Motor neuron (in vitro differentiated cells): ENCODE results near the gene TMEM51. TPM values are rescaled to one million over a fixed set of nuclear protein-coding genes. Genes with fewer than 3 reads are reported as not detected.

Experiments
- ATAC-seq, 8 experiments: fragments of 200-7000 bp; cut with Tn5 transposase; replicated peaks in 6 of 8; 2 replicates each; pipeline ENCODE4 v1.8.0; 2021; ENCODE audit warnings: mild to moderate bottlenecking in 8 of 8, moderate library complexity in 8 of 8
- H3K27ac ChIP-seq, 2 donors: fragments of 250-450 bp; sonication (Bioruptor Pico); 2 replicates each; pipeline ENCODE4 v1.9.0; 2021; ENCODE audit warnings: antibody characterized with exemption in 2 of 2, mild to moderate bottlenecking in 2 of 2, moderate library complexity in 1 of 2
- H3K4me1 ChIP-seq, 2 donors: fragments of 250-450 bp; sonication (Bioruptor Pico); replicated peaks in 1 of 2; 2 replicates each; pipeline ENCODE4 v1.6.1; 2021; ENCODE audit warnings: antibody characterized with exemption in 2 of 2, mild to moderate bottlenecking in 2 of 2, moderate library complexity in 1 of 2
- H3K4me3 ChIP-seq, 5 donors: fragments of 250-450 bp; sonication (Bioruptor Pico); 2 replicates each; pipeline ENCODE4 v1.9.0; 2021; ENCODE audit warnings: antibody characterized with exemption in 5 of 5, mild to moderate bottlenecking in 5 of 5, moderate library complexity in 4 of 5
- WGBS, 10 experiments: fragments of 450-650 bp; shearing (Covaris generic); methylation state at CpG; one replicate each; pipeline ENCODE4 v1.0.0; 2022; 5-methylcytosine and 5-hydroxymethylcytosine counted together
- in situ Hi-C, 9 experiments: fragments of 400-800 bp; cut with MboI; loops; one replicate each; pipeline ENCODE4 v1.15.0; 2021; ENCODE audit warnings: low sequenced_read_pairs in 9 of 9, low pct_unique_long_range_greater_than_20kb in 2 of 9; ENCODE audit not compliant: unreplicated experiment in 9 of 9
- total RNA-seq, 8 experiments: library from RNA; unstranded; fragments of 300-600 nt; gene quantifications; 2 replicates each; pipeline versions ENCODE4 v1.2.3 to v1.2.4, GENCODE V29; 2022

The TMEM51 gene
- total RNA-seq, 8 experiments from 2014 or later = 1.2 to 8.4 (median 3.6) TPM

DNA sequence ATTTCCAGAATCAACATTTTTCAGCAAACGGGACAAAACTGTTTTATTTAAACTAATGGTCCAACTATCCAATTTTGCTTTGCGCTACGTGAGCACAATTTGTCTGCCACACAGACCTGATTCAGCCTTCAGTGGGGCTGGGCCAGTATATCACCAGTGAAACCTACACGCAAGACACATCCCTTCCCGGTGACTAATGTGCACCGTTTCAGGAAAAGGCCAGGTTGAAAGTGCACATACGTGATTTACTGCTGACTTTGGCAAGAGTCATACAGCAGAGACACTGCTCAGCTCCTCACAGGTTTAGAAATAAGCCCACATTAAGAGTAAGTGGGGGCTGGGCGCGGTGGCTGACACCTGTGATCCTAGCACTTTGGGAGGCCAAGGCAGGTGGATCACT lies 5.1 kb upstream of the TMEM51 start:
- H3K4me1 ChIP-seq = peaks cover 0 to 3% of the 10 kb centered on the region in 2 donors
- H3K27ac ChIP-seq = no peak overlapping the region
- no peak for ATAC-seq
- in situ Hi-C loops = loop anchor here in 5 of 9 experiments (25.0 kb wide), 3 partner anchors 114 to 289 kb away; partner anchors contain the start of genes CTRC (in 3 of the 5) and EFHD2 (in 1 of the 5)
- 52 to 85% (median 67%) methylated on average over 6 to 9 of the region's 9 CpGs; no CpG with 5 or more reads in 2 of the 10 experiments for WGBS, 10 experiments
- no peak overlapping the region for H3K4me3 ChIP-seq

DNA sequence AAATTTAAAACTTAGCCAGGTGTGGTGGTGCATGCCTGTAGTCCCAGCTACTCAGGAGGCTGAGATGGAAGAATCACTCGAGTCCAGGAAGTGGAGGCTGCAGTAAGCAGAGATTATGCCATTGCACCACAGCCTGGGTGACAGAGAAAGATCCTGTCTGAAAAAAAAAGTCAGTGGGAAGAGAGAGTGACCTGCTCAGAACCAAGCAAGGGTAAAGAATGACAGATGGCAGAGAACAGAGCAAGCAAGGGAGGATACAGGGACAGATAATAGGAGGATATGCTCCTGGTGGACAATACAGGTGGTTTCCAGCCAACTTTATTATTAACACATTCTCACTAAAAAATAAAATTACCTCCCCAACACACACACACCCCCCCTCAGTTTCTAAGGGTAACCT lies 4.6 kb upstream of the TMEM51 start:
- in situ Hi-C loops = loop anchor here in 5 of 9 experiments (25.0 kb wide), 3 partner anchors 113 to 288 kb away; partner anchors contain the start of genes CTRC (in 3 of the 5) and EFHD2 (in 1 of the 5)
- H3K4me1 ChIP-seq = peaks cover 0 to 3% of the 10 kb centered on the region in 2 donors
- WGBS, 10 experiments = 0 to 33% (median 0%) methylated on average over 1 of the region's 1 CpG; no CpG with 5 or more reads in 5 of the 10 experiments
- no peak overlapping the region for H3K27ac ChIP-seq
- ATAC-seq = no peak
- no peak overlapping the region for H3K4me3 ChIP-seq

GRCh38 chr1:15150376-15150775 lies 3.2 kb upstream of the TMEM51 start:
- H3K27ac ChIP-seq = no peak overlapping the region
- 0 to 100% (median 73%) methylated on average over 1 to 3 of the region's 3 CpGs; no CpG with 5 or more reads in 3 of the 10 experiments for WGBS, 10 experiments
- in situ Hi-C loops = loop anchor here in 2 of 9 experiments (10.0 kb wide), 1 partner anchor 124 kb away; no protein-coding TSS in a partner anchor
- ATAC-seq = no peak
- H3K4me3 ChIP-seq = no peak overlapping the region
- peaks cover 3 to 5% of the 10 kb centered on the region in 2 donors for H3K4me1 ChIP-seq

- H3K4me1 ChIP-seq = peaks cover 3 to 5% of the 10 kb centered on the region in 2 donors
- ATAC-seq = no peak
- H3K27ac ChIP-seq = no peak overlapping the region
- in situ Hi-C loops = loop anchor here in 2 of 9 experiments (10.0 kb wide), 1 partner anchor 123 kb away; no protein-coding TSS in a partner anchor
- WGBS, 10 experiments = 0 to 68% (median 54%) methylated on average over 1 to 5 of the region's 5 CpGs; no CpG with 5 or more reads in 3 of the 10 experiments
- no peak overlapping the region for H3K4me3 ChIP-seq
Observed at GRCh38 chr1:15151377-15151806, 2.2 kb upstream of the TMEM51 start.

- in situ Hi-C loops = loop anchor here in 2 of 9 experiments (10.0 kb wide), 1 partner anchor 123 kb away; no protein-coding TSS in a partner anchor
- Histone ChIP-seq H3K4me1 (peaks cover 3 to 5% of the 10 kb centered on the region in 2 donors), H3K27ac (no peak overlapping the region), H3K4me3 (peak overlapping the region in 4 of 5 donors; percentile 56 to 86 (median 63))
- no peak for ATAC-seq
- WGBS, 10 experiments = 0 to 70% (median 63%) methylated on average over 1 to 3 of the region's 3 CpGs; no CpG with 5 or more reads in 3 of the 10 experiments
Observed at GRCh38 chr1:15151871-15152270, 1.7 kb upstream of the TMEM51 start.

GRCh38 chr1:15152318-15153183 lies 996 bp upstream of the TMEM51 start:
- Histone ChIP-seq H3K4me3 (peak overlapping the region; percentile 49 to 86 (median 58)), H3K4me1 (peaks cover 3 to 5% of the 10 kb centered on the region in 2 donors), H3K27ac (no peak overlapping the region)
- 0 to 4% (median 1%) methylated on average over 5 to 36 of the region's 61 CpGs; no CpG with 5 or more reads in 2 of the 10 experiments for WGBS, 10 experiments
- in situ Hi-C loops = loop anchor here in 2 of 9 experiments (10.0 kb wide), 1 partner anchor 122 kb away; no protein-coding TSS in a partner anchor
- peak; percentile 42 to 66 (median 54) for ATAC-seq

DNA sequence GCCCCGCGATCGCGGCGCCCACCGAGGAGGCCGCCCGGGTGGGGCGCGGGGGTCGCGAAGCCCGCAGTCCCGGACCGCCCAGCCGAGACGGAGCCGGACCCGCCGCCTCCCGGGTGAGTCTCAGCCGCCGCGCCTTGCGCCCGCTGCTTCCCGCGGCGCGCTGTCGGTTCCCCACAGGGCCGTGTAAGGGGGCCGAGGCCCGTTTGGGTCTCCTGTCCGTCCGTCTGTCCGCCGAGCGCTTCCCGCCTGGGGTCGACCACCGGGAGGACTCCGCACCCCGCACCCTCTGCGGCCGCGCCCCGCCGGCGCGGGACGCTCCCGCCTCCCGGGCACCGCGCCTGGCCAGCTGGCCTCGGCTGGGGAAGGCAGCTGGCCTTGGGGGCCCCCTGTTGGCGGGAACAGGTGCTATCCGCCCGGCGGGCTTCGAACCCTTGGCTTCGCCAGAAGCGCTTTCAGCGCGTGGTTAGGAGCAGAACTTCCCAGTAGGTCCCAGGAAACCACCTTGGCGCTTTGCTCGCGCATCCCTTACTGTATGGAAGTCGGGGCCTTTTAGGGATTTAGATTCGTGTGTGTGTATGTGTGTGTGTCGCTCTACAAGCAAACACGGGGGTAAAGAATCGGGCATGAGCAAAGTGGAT lies 414 bp downstream of the TMEM51 start:
- ATAC-seq = peak; percentile 31 to 69 (median 62)
- 2 to 10% (median 2%) methylated on average over 2 to 31 of the region's 74 CpGs; no CpG with 5 or more reads in 7 of the 10 experiments for WGBS, 10 experiments

DNA sequence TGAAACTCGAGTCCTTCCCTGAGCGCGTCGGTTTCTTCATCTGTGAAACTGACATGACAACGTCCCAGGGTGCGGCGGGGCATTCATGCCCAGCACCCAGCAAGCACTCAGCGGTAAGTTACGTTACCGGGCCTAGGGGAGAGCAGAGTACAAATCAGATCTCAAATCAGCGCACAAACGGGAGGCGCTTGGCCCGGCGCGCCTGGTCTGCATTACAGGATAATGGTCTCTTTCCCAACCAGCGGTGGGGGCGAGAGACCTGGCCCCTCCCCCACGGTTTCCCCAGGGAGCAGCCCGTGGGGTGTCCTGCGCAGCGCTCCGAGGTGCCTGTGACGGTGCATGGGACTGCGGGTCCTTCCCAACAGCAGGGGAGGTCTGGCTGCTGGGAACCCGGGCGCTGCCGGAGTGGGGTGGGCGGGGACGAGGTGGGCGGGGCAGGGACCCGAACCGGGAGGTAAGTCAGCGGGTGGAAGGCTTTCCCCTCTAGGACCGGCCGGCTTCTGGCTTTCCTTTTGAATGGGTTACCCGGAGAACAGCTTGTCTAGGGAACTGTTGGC lies 1.0 kb downstream of the TMEM51 start:
- Histone ChIP-seq H3K4me3 (peak overlapping the region; percentile 49 to 86 (median 58)), H3K27ac (no peak overlapping the region), H3K4me1 (peaks cover 0 to 5% of the 10 kb centered on the region in 2 donors)
- 0 to 6% (median 3%) methylated on average over 1 to 20 of the region's 37 CpGs; no CpG with 5 or more reads in 6 of the 10 experiments for WGBS, 10 experiments
- in situ Hi-C loops = loop anchor here in 2 of 9 experiments (10.0 kb wide), 1 partner anchor 120 kb away; no protein-coding TSS in a partner anchor
- peak in 3 of 8 experiments; percentile 0 to 17 (median 6) for ATAC-seq

More for the DNA sequence above, 414 bp downstream of the TMEM51 start:
- Histone ChIP-seq H3K4me1 (peaks cover 0 to 5% of the 10 kb centered on the region in 2 donors), H3K4me3 (peak overlapping the region; percentile 49 to 86 (median 58)), H3K27ac (no peak overlapping the region)
- in situ Hi-C loops = loop anchor here in 2 of 9 experiments (10.0 kb wide), 1 partner anchor 121 kb away; no protein-coding TSS in a partner anchor

GRCh38 chr1:15155191-15155590 lies 1.6 kb downstream of the TMEM51 start:
- WGBS, 10 experiments = 40 to 100% (median 82%) methylated on average over 1 to 5 of the region's 5 CpGs; no CpG with 5 or more reads in 1 of the 10 experiments
- H3K4me1 ChIP-seq = peaks cover 0 to 5% of the 10 kb centered on the region in 2 donors
- H3K27ac ChIP-seq = no peak overlapping the region
- no peak overlapping the region for H3K4me3 ChIP-seq
- ATAC-seq = no peak
- in situ Hi-C loops = loop anchor here in 2 of 9 experiments (10.0 kb wide), 1 partner anchor 120 kb away; no protein-coding TSS in a partner anchor

GRCh38 chr1:15155888-15156741 lies 2.6 kb downstream of the TMEM51 start:
- no peak for ATAC-seq
- Histone ChIP-seq H3K27ac (no peak overlapping the region), H3K4me1 (peaks cover 0 to 5% of the 10 kb centered on the region in 2 donors), H3K4me3 (no peak overlapping the region)
- 48 to 87% (median 70%) methylated on average over 1 to 8 of the region's 11 CpGs; no CpG with 5 or more reads in 2 of the 10 experiments for WGBS, 10 experiments
- in situ Hi-C loops = loop anchor here in 2 of 9 experiments (10.0 kb wide), 1 partner anchor 119 kb away; no protein-coding TSS in a partner anchor

GRCh38 chr1:15156807-15157380 lies 3.3 kb downstream of the TMEM51 start:
- ATAC-seq = no peak
- WGBS, 10 experiments = 33 to 100% (median 74%) methylated on average over 1 to 6 of the region's 9 CpGs; no CpG with 5 or more reads in 1 of the 10 experiments

More at GRCh38 chr1:15156807-15157380, 3.3 kb downstream of the TMEM51 start:
- in situ Hi-C loops = loop anchor here in 2 of 9 experiments (10.0 kb wide), 1 partner anchor 118 kb away; no protein-coding TSS in a partner anchor
- Histone ChIP-seq H3K4me1 (peaks cover 0 to 5% of the 10 kb centered on the region in 2 donors), H3K4me3 (no peak overlapping the region), H3K27ac (no peak overlapping the region)
